GM18873 (cell line): Measurements from ENCODE around the gene SQOR.
"Not testable (repeated sequence)": the region's sequence is repeated elsewhere in the genome, so short reads cannot be mapped to it uniquely, and the experiment has no call there.

Experiments used
- ATAC-seq: cut with Tn5 transposase; IDR thresholded peaks from one replicate; pipeline ENCODE4 v1.9.1; 2021; ENCODE audit warnings: mild to moderate bottlenecking, moderate library complexity, moderate number of reproducible peaks; ENCODE audit not compliant: unreplicated experiment, low FRiP score

SQOR gene

GRCh38 chr15:45630917-45631691 is 3.7 kb upstream of the SQOR start:
- ATAC-seq, result no peak

- no peak for ATAC-seq
These were observed 3.1 kb upstream of the SQOR start for GRCh38 chr15:45631776-45632175.

GRCh38 chr15:45635191-45635638 is 386 bp downstream of the SQOR start:
- ATAC-seq, result peak; percentile 47

GRCh38 chr15:45635763-45636292 is 999 bp downstream of the SQOR start:
- no peak for ATAC-seq

GRCh38 chr15:45637141-45637540 is 2.3 kb downstream of the SQOR start:
- ATAC-seq, result no peak

- peak; percentile 46 for ATAC-seq
These were observed 2.8 kb downstream of the SQOR start for GRCh38 chr15:45637552-45638033.

- no peak for ATAC-seq
These were observed 5.8 kb downstream of the SQOR start for GRCh38 chr15:45640616-45641015.

GRCh38 chr15:45641374-45641781 is 6.5 kb downstream of the SQOR start:
- no peak for ATAC-seq

GRCh38 chr15:45641999-45642932 is 7.4 kb downstream of the SQOR start:
- no peak for ATAC-seq

- ATAC-seq, result no peak
These were observed 9.6 kb downstream of the SQOR start for GRCh38 chr15:45644437-45644836.

- ATAC-seq, result no peak
These were observed 10.5 kb downstream of the SQOR start for GRCh38 chr15:45645026-45645980.

- no peak for ATAC-seq
These were observed 11.4 kb downstream of the SQOR start for GRCh38 chr15:45646220-45646619.

- no peak for ATAC-seq
These were observed 13.0 kb downstream of the SQOR start for GRCh38 chr15:45647828-45648227.

- ATAC-seq, result no peak
These were observed 13.8 kb downstream of the SQOR start for GRCh38 chr15:45648521-45649200.

- ATAC-seq, result not testable (repeated sequence)
These were observed 15.2 kb downstream of the SQOR start for GRCh38 chr15:45650007-45650406.

GRCh38 chr15:45650889-45651525 is 16.2 kb downstream of the SQOR start:
- no peak for ATAC-seq

- ATAC-seq, result no peak
These were observed 19.0 kb downstream of the SQOR start for GRCh38 chr15:45653702-45654424.

- no peak for ATAC-seq
These were observed 19.9 kb downstream of the SQOR start for GRCh38 chr15:45654749-45655148.
